PC-9 (cell line): ENCODE results near the gene SHTN1. TPM values are rescaled to one million over a fixed set of nuclear protein-coding genes. Genes with fewer than 3 reads are reported as not detected.

Experiments used
- BruUV-seq: library from RNA; stranded (reverse); fragments of 400-500 nt; replicated peaks from 2 replicates; lab custom pipeline; 2021; lab: Mats Ljungman, UMichigan
- CTCF ChIA-PET: fragments of 300-600 bp; sonication (Branson Sonifier 250); formaldehyde crosslinking; loops from one replicate; lab custom pipeline; 2022; ENCODE audit warnings: antibody characterized with exemption; lab: Charles Lee
- POLR2A ChIA-PET: fragments of 300-600 bp; sonication (Branson Sonifier 250); formaldehyde crosslinking; loops from one replicate; lab custom pipeline; 2022; ENCODE audit warnings: antibody characterized with exemption; ENCODE audit not compliant: unreplicated experiment; lab: Charles Lee
- DNase-seq, 2 experiments: peaks; one replicate each; pipeline versions ENCODE4 v3.0.0 to v3.0.0-alpha.2; 2015 to 2022; ENCODE audit warnings: mixed read lengths in 1 of 2
- H2AFZ ChIP-seq: fragments of 200-600 bp; sonication (generic); 2 replicates; pipeline ENCODE4 v1.8.1; 2017; ENCODE audit warnings: antibody characterized with exemption
- H3F3A ChIP-seq: fragments of 200-600 bp; sonication (generic); 2 replicates; pipeline ENCODE4 v1.8.1; 2017; ENCODE audit warnings: antibody characterized with exemption, mild to moderate bottlenecking, low read depth; ENCODE audit not compliant: insufficient read depth
- H3K27ac ChIP-seq: fragments of 200-600 bp; sonication (generic); 2 replicates; pipeline ENCODE4 v1.6.1; 2016; ENCODE audit warnings: mixed run types
- H3K27me3 ChIP-seq: fragments of 200-600 bp; sonication (generic); 2 replicates; pipeline ENCODE4 v1.6.1; 2016; ENCODE audit warnings: low read depth, mixed run types; ENCODE audit not compliant: insufficient read depth
- H3K36me3 ChIP-seq: fragments of 200-600 bp; sonication (generic); 2 replicates; pipeline ENCODE4 v1.6.1; 2016; ENCODE audit warnings: low read depth, mixed run types
- H3K4me1 ChIP-seq: fragments of 200-600 bp; sonication (generic); replicated peaks from 2 replicates; pipeline ENCODE4 v1.6.1; 2016; ENCODE audit warnings: mixed run types; ENCODE audit not compliant: insufficient read depth
- H3K4me2 ChIP-seq: fragments of 200-600 bp; sonication (generic); 2 replicates; pipeline ENCODE4 v1.6.1; 2017; ENCODE audit warnings: mixed run types
- H3K4me3 ChIP-seq: fragments of 200-600 bp; sonication (generic); 2 replicates; pipeline ENCODE4 v1.6.1; 2016; ENCODE audit warnings: mixed run types
- H3K79me2 ChIP-seq: fragments of 200-600 bp; sonication (generic); 2 replicates; pipeline ENCODE4 v1.6.1; 2017; ENCODE audit warnings: low read depth, mixed run types
- H3K9me2 ChIP-seq: fragments of 200-600 bp; sonication (generic); 2 replicates; pipeline ENCODE4 v1.8.1; 2017; ENCODE audit warnings: mild to moderate bottlenecking; ENCODE audit not compliant: insufficient read depth
- H3K9me3 ChIP-seq: fragments of 200-600 bp; sonication (generic); 2 replicates; pipeline ENCODE4 v1.8.1; 2016; ENCODE audit warnings: low read depth; ENCODE audit not compliant: insufficient read depth
- H4K20me1 ChIP-seq: fragments of 200-600 bp; sonication (generic); 2 replicates; pipeline ENCODE4 v1.8.1; 2017; ENCODE audit not compliant: insufficient read depth
- EZH2 ChIP-seq: fragments of 200-600 bp; sonication (generic); IDR thresholded peaks from 2 replicates; pipeline ENCODE4 v1.8.0; 2017; ENCODE audit warnings: antibody characterized with exemption, low read depth
- intact Hi-C: fragments of 100-400 bp; cut with micrococcal nuclease; formaldehyde crosslinking; loops from one replicate; pipeline ENCODE4 v1.10.0; 2022; ENCODE audit not compliant: unreplicated experiment
- total RNA-seq: library from RNA; stranded (reverse); gene quantifications from 2 replicates; pipeline ENCODE4 v1.2.3, GENCODE V29; 2021
- TF ChIP-seq, protein P1 (sequence below): fragments of 200-600 bp; sonication (generic); conservative IDR thresholded peaks from 2 replicates; pipeline ENCODE4 v1.6.1; 2017; ENCODE audit warnings: mixed run types, antibody characterized with exemption, mild to moderate bottlenecking, moderate library complexity

SHTN1 gene
- total RNA-seq, 1 experiment from 2014 or later, result 33.6 TPM

DNA sequence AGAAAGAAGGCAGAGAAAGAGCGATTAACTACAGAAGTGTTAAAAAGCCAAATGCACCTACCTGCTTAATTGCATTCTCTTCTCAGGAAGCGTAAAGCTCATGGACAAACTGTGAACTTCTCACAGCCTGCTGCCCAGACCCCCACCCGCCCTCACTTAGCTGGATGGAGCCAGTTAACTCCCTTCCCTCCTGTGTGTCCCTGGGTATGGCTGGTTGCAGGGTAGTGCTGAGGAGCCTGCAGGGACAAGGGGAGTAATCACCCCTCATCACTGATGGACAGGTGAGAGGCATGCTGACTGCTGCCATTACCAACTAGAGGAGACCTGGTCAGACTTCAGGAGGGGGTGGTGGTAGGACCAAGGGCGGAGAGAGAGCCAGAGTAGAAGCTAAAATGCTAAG is 118.2 kb downstream of the SHTN1 start:
- TF ChIP-seq, protein P1, sequence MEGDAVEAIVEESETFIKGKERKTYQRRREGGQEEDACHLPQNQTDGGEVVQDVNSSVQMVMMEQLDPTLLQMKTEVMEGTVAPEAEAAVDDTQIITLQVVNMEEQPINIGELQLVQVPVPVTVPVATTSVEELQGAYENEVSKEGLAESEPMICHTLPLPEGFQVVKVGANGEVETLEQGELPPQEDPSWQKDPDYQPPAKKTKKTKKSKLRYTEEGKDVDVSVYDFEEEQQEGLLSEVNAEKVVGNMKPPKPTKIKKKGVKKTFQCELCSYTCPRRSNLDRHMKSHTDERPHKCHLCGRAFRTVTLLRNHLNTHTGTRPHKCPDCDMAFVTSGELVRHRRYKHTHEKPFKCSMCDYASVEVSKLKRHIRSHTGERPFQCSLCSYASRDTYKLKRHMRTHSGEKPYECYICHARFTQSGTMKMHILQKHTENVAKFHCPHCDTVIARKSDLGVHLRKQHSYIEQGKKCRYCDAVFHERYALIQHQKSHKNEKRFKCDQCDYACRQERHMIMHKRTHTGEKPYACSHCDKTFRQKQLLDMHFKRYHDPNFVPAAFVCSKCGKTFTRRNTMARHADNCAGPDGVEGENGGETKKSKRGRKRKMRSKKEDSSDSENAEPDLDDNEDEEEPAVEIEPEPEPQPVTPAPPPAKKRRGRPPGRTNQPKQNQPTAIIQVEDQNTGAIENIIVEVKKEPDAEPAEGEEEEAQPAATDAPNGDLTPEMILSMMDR, result no peak
- TF ChIP-seq EZH2, result no peak
- Histone ChIP-seq H3K4me2 (no peak overlapping the region), H3K27me3 (no peaks in the 10 kb centered on the region), H3F3A (peaks cover 23% of the 10 kb centered on the region), H3K4me3 (no peak overlapping the region), H3K27ac (no peak overlapping the region), H3K36me3 (no peaks in the 10 kb centered on the region), H3K79me2 (no peaks in the 10 kb centered on the region), H3K4me1 (peaks cover 25% of the 10 kb centered on the region), H3K9me3 (no peaks in the 10 kb centered on the region), H2AFZ (no peak overlapping the region), H4K20me1 (no peaks in the 10 kb centered on the region), H3K9me2 (no peaks in the 10 kb centered on the region)
- BruUV-seq, result no TSS peak
- DNase-seq, result no peak
- CTCF ChIA-PET, result no interaction called here
- POLR2A ChIA-PET, result no interaction called here
- intact Hi-C loops, result loop anchor here (10.0 kb wide), 1 partner anchor 72 kb away; no protein-coding TSS in a partner anchor

DNA sequence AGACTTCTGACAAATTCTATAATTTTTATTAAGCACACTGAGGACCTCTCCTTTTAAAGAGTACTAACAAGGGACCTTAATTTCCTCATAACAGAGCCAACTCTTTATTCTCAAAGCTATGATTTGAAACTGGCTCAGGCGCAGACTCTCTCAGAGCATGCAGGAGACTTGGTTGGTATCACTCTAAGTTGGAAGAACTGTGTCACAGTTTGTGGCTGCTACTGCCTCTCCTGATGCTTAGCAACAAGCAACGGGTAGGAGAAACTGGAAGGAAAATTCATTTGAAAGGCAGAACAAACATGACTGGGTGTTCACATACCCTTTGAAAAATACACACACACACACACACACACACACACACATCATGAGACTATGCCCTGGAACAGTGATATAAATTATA is 122.3 kb downstream of the SHTN1 start:
- H3K9me2 ChIP-seq, result no peaks in the 10 kb centered on the region

DNA sequence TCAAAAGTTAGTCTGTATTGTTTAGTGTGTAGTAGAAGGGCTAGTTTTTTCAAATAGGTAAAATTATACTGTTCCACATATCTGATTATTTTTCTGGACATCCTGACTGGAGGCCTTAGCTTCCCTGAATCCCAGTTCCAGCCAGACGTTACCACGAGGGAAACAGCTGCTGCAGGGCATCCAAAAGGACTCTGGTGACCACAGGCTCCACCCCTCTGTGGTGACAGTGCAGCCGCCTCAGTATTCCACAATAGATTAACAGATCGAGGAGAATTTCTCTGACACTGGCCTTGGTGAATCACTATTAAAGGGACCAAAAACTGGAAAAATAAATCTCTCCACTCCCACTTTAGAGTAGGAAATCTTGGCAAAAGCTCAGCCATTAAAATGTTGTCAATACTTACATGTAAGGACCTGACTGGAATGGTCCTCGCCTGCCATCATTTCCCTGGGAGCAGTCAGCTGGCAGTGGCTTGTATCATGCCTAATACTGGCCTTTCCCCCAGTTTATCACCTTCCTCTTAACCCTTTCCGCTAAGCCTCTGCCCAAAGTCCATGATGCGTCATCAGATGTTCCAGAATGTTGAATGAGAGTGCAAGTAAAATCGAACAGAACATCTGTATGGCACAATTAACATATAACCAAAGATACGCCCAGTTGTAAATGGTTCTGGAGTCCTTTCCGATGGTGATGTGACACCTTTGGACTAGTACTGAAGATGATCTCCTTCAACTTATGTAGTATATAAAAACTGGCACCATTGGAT is 124.1 kb downstream of the SHTN1 start:
- TF ChIP-seq EZH2, result no peak
- TF ChIP-seq, protein P1, result no peak
- H3K4me2 ChIP-seq, result no peak overlapping the region
- H3K27ac ChIP-seq, result no peak overlapping the region
- DNase-seq, result no peak
- no peaks in the 10 kb centered on the region for H4K20me1 ChIP-seq
- H2AFZ ChIP-seq, result no peak overlapping the region
- no peaks in the 10 kb centered on the region for H3K79me2 ChIP-seq
- ChIA-PET POLR2A (no interaction called here), CTCF (no interaction called here)
- no peaks in the 10 kb centered on the region for H3K36me3 ChIP-seq
- intact Hi-C loops, result loop anchor here (10.0 kb wide), 1 partner anchor 66 kb away; no protein-coding TSS in a partner anchor
- no peaks in the 10 kb centered on the region for H3K27me3 ChIP-seq
- H3K9me3 ChIP-seq, result no peaks in the 10 kb centered on the region
- no peaks in the 10 kb centered on the region for H3K4me1 ChIP-seq
- H3K9me2 ChIP-seq, result no peaks in the 10 kb centered on the region
- no peaks in the 10 kb centered on the region for H3F3A ChIP-seq
- BruUV-seq, result no TSS peak
- H3K4me3 ChIP-seq, result no peak overlapping the region

More for the DNA sequence above, 122.3 kb downstream of the SHTN1 start:
- Histone ChIP-seq H3K4me2 (no peak overlapping the region), H3K4me3 (no peak overlapping the region), H3K9me3 (no peaks in the 10 kb centered on the region), H3K27ac (no peak overlapping the region), H3K4me1 (peaks cover 3% of the 10 kb centered on the region), H3K27me3 (no peaks in the 10 kb centered on the region), H3F3A (0 out of 2 replicates have a peak, but pooled peaks cover 2% of the 10 kb centered on the region), H3K79me2 (no peaks in the 10 kb centered on the region), H4K20me1 (no peaks in the 10 kb centered on the region), H3K36me3 (no peaks in the 10 kb centered on the region), H2AFZ (no peak overlapping the region)
- no peak for TF ChIP-seq EZH2
- DNase-seq, result no peak
- ChIA-PET CTCF (no interaction called here), POLR2A (no interaction called here)
- intact Hi-C loops, result loop anchor here (10.0 kb wide), 1 partner anchor 68 kb away; no protein-coding TSS in a partner anchor
- no TSS peak for BruUV-seq
